ENCODE measurements around the gene SHC2.
A peak's percentile ranks its signal among the peaks of the same experiment; 100 is the strongest.
"Not testable (repeated sequence)": the region's sequence is repeated elsewhere in the genome, so short reads cannot be mapped to it uniquely, and the experiment has no call there.

The SHC2 gene

DNA sequence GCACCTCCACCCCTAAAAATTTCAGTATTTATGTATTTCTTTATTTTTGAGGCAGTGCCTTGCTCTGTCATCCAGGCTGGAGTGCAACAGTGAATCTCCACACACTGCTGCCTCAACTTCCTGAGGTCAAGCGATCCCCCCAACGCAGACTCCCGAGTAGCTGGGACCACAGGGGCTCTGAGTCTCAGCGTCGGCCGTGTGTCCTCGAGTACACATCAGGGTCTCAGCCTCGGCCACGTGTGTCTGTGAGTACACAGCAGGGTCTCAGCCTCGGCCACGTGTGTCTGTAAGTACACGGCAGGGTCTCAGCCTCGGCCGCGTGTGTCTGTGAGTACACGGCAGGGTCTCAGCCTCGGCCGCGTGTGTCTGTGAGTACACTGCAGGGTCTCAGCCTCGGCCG is 73.1 kb downstream of the SHC2 start:
- no peak for DNase-seq

DNA sequence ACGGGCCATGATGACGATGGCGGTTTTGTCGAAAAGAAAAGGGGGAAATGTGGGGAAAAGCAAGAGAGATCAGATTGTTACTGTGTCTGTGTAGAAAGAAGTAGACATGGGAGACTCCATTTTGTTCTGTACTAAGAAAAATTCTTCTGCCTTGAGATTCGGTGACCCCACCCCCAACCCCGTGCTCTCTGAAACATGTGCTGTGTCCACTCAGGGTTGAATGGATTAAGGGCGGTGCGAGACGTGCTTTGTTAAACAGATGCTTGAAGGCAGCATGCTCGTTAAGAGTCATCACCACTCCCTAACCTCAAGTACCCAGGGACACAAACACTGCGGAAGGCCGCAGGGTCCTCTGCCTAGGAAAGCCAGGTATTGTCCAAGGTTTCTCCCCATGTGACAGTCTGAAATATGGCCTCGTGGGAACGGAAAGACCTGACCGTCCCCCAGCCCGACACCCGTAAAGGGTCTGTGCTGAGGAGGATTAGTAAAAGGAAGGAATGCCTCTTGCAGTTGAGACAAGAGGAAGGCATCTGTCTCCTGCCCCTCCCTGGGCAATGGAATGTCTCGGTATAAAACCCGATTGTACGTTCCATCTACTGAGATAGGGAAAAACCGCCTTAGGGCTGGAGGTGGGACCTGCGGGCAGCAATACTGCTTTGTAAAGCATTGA is 74.1 kb downstream of the SHC2 start:
- not testable (repeated sequence) for DNase-seq

DNA sequence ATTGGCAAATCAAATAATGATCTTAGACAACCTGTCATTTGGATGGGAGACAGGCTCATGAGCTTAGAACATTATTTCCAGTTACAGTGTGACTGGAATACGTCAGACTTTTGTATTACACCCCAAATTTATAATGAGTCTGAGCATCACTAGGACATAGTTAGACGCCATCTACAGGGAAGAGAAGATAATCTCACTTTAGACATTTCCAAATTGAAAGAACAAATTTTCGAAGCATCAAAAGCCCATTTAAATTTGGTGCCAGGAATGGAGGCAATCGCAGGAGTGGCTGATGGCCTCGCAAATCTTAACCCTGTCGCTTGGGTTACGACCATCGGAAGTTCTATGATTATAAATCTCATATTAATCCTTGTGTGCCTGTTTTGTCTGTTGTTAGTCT is 74.6 kb downstream of the SHC2 start:
- not testable (repeated sequence) for DNase-seq

DNA sequence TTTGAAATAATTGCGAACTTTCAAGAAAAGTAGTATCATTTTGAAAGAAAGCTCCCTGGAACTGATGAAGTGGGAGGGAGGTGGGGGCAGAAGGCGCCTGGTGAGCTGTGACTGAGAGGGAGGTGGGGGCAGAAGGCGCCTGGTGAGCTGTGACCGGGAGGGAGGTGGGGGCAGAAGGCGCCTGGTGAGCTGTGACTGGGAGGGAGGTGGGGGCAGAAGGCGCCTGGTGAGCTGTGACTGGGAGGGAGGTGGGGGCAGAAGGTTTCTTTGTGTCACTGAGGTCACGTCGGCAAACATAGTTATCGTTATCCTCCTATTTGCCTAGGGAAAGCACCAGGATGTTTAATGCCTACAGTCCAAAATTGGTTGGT is 76.0 kb downstream of the SHC2 start:
- no peak for DNase-seq

DNA sequence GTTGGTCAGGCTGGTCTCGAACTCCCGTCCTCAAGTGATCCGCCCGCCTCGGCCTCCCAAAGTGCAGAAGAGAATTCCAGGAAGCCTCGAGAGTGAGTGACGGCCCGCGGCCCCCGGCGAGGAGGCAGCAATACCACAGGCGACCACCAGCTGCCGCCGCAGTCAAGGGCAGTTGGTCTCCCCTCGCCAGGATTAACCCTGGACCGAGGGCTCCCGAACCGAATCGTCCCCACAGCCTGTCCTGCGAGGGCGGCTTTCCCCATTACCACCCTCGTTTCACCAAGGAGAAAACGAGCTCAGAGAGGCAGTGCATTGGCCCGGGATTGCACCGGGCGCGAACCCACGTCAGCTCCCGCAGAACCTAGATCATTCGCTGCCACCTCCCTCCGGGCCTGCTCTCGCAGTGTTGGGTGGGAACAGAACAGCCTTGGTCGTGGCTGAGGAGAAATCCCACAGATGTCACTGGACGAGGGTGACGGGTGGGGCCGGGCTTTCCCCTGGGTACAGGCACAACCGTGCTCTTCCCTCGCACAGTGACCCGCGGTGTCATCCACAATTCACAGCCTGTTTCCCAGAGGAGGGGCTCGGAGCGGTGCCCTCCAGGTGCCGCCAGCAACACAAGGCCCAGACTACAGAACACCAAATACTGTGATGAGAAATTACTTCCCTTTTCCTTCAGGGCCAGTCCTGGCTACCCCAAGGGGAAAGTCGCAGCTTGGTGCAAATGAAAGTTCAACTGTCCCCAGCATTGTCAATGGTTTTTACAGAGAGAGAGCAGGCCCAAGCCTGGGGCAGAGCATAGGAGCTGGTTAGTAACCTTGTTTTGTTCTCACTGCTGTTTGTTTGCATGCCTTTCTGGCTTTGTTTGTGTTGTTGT is 76.7 kb downstream of the SHC2 start:
- no peak for DNase-seq

DNA sequence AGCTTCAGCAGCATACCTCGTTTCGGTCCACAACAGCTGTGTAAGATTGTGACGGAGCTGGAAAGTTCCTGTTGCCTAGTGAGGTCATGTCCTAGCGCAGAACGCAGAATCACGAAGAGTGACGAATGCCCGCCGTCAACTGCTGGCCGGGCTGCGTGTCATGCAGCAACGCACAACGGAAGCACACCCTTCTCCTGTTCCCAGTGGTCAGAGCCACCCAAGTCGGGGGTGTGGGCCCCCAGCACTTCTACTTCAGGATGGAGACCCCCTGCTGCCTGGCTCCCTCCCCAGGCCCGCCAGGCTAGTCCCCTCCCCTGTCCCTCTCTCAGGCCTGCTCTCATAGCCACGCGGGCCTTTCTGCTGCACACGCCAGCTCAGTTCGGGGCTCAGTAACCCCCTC is 77.8 kb downstream of the SHC2 start:
- DNase-seq: no peak

DNA sequence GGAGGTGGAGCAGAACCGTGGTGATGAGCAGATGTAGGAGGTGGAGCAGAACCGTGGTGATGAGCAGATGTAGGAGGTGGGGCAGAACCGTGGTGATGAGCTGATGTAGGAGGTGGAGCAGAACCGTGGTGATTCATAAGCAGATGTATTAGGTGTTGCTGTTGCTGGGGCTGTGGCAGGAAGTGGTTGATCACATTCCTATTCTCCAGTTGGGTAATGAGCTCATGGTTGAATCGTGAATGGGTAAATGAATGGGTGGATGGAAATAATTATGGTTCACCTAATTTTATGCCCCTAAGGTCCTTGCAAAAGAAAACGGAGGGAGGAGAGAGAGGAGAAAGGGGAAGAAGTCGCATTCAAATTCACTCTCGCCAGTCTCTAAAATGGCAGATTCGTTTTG is 78.3 kb downstream of the SHC2 start:
- DNase-seq: not testable (repeated sequence)

DNA sequence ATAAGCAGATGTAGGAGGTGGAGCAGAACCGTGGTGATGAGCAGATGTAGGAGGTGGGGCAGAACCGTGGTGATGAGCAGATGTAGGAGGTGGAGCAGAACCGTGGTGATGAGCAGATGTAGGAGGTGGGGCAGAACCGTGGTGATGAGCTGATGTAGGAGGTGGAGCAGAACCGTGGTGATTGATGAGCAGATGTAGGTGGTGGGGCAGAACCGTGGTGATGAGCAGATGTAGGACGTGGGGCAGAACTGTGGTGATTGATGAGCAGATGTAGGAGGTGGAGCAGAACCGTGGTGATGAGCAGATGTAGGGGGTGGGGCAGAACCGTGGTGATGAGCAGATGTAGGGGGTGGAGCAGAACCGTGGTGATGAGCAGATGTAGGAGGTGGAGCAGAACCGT is 78.9 kb downstream of the SHC2 start:
- DNase-seq: not testable (repeated sequence)

DNA sequence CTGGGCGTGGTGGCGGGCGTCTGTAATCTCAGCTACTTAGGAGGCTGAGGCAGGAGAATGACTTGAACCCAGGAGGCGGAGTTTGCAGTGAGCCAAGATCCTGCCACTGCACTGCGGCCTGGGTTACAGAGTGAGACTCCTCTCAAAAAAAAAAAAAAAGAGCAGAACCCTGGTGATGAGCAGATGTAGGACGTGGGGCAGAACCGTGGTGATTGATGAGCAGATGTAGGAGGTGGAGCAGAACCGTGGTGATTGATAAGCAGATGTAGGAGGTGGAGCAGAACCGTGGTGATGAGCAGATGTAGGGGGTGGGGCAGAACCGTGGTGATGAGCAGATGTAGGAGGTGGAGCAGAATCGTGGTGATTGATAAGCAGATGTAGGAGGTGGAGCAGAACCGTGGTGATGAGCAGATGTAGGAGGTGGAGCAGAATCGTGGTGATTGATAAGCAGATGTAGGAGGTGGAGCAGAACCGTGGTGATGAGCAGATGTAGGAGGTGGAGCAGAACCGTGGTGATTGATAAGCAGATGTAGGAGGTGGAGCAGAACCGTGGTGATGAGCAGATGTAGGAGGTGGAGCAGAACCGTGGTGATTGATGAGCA is 80.1 kb downstream of the SHC2 start:
- not testable (repeated sequence) for DNase-seq

DNA sequence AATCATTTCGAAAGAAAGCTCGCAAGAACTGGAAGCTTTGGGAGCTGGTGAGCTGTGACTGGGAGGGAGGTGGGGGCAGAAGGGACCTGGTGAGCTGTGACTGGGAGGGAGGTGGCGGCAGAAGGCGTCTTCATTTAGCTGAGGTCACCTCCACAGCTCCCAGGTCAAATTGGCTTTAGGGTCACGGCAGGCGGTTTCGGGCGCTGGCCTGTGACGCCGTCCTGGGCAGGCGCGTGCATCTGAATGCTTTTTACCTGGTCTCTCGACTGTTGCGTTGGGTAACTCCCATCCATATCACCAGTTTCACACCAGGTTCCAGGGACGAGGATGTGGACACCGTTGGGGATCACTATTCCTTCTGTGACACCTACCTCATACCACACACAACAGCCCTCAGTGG is 81.0 kb downstream of the SHC2 start:
- no peak for DNase-seq

DNA sequence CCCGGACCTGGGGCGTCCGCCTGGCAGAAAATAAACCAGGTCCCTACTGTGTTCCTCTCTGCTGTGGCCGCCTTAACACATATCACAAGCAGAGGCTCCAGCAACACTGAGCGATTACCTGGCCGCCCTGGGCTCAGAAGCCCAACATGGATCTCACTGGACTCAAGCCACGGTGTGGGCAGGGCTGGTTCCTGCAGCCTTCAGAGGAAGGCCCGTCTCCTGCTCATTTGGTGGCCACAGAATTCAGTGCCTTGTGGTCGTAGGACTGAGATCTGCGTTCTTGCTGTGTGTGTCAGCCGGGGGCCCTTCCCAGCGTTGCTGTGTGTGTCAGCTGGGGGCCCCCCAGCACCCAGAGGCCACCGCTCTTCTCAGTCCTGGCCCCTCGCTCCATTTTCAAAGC is 82.1 kb downstream of the SHC2 start:
- peak; percentile 6 for DNase-seq

DNA sequence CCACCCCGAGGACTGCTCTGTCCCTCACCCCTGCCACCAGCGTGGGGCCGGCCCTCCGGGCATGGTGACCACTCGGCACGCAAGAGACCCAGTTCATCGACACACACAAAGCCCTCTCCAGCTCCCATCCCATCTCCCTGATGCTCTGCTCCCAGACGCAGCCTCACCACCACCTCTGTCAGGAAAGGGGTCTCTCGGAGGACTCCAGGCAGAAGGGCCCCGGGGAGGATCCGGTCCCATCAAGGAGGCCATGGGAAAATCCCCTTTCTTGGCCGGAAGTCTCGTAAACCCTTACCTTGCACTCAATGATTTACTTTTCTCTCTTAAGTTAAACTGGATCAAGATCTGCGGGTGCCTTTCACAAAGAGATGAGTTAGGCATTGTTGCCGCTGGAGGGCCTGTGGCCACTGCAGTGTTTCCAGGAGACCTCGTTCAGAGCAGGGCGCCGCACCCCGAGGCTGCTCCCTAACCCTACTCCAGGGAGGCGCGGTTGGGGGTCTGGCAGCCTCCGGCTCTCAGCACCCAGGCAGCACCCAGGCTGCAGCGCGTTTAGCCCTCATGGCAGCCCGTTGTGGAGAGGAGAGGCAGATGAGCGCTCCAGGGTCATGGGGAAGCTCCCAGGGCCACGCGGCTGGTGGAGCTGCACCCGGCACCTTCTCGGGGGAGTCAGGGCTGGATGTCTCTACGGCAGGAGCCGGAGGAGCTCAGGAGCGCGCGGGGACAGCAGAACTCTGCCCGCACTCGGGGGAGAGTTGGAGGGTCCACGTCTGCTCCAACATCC is 82.8 kb downstream of the SHC2 start:
- DNase-seq: peak; percentile 12

DNA sequence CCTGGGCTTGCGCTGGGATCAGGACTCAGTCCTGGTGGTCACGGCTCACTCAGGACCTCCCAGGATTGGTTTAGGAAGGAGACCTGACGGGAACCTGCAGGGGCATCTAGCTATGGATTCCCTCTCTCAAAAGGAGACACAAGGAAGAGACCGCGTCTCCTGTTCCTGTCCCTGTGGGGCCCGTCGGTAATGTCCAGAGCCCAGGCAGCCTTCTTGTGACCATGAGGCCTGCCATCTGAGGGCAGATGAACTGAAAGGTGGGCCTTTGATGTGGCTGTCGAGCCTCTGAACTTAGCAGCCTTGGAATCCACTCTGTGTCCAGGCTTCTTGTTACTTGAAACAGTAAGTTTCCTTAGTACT is 84.7 kb downstream of the SHC2 start:
- peak; percentile 6 for DNase-seq

DNA sequence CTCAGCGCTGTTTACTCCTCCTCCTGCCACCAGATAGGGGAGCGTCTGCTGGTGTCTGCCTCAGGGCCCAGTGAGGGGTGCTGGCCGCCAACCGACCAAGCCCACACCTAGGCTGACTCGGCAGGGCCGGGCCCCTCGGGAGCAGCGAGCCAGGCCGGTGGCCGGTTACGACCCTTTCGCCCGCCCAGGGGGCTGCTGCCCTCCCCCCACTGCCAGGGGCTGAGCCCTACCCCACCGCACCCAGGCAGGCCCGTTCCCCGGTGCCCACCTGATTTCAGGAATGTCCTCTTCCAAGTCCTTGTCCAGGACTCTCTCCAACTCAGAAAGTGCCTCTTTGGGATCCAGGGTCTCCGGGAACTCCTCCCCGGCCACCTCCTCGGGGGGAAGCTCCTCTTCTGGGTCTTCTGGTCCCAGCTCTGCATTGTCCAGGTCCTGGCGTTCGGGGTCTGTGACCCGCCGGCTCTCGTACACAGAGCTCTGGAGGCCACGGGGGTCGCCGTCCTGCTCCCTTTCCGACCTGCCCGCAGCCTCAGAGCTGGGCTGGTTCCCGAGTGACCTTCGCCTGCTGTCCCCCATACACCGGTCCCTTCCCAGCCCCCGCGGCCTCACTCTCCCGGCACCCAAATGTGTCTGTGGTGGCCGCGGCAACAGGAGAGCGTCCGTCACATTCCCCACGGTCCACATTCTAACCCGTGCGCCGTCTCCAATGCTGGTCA is 85.3 kb downstream of the SHC2 start:
- DNase-seq: peak; percentile 13

DNA sequence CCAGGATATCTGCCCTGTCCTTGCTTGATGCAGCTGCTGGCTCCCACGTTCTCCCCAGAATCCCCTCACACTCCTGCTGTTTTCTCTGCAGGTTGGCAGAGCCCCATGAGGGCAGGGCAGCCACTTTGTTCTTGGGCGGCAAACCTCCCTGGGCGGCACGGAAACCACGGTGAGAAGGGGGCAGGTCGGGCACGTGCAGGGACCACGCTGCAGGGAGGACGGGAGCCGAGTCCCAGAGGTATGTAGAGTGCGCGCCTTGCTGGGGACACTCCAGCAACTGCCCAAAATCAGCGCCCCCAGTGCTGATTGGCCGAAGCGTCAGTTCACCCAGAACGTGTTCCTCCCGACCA is 86.0 kb downstream of the SHC2 start:
- peak; percentile 14 for DNase-seq

DNA sequence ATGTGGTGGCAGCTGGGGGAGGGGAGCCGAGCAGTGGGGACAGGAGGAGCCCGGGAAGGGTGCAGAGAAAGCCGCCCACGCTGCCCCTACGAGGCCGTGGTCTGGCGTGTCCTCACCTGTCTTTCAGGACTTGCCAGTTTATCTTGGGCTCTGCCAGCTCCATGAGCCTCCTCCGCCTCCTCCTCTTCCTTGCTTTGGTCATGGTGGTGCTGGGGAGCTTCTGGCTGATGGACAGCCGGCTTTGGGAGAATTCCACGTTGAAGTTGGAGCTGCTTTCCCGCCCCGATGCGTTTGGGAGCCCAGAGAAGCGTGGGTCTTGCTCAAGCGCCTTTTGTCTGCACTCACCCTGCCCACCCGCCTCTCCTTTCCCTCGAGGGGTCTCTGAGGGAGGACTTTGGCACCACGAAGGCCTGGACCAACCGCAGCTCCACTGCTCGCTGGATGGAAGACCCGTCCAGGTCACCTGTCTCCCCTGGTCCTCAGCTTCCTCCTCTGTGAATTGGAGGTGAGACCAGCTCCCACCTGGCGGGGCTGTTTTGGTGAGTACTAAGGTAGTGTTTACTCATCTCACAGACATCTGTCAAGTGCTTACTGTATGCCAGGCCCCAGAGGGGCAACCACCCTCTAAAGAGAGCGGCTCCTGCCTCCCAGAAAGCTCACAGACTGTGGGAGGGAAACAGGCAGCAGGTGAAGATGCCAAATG is 86.5 kb downstream of the SHC2 start:
- DNase-seq: peak; percentile 11

DNA sequence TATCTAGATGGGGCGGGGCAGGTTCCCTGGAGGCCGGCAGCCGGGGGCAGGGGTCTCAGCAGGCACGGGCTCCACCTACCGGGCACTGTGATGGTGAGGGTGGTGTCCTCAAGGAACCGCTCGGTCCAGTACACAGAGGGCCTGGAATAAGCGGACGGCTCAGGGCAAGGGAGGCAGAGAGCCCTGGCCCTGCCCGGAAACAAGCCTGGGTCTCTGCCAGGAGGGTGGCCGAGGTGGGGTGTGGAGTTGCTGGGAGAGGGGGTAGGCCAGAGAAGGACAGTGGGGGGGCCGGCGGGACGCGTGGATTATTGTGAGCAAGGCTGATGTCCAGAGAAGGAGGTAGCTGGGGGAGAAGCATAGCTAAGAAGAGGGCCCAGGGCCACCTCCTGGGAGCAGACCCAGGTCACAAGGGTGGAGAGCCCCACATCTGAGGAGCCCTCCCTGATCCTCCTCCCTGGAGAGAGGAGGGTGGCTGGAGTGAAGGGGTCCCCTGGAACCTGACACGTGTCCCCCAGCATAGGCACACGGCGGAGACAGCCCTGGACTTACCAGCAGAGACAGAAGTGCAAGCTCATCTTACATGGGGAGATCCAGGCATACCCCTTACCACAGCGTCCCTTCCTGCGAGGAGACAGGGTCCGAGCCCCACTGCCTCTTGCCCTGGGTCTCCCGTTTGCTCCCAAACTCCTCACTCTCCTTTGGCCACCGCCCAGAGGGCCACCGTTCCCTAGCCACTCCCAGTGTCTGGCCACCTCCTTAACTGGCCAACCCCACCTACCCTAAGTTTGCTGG is 87.2 kb downstream of the SHC2 start:
- DNase-seq: no peak

DNA sequence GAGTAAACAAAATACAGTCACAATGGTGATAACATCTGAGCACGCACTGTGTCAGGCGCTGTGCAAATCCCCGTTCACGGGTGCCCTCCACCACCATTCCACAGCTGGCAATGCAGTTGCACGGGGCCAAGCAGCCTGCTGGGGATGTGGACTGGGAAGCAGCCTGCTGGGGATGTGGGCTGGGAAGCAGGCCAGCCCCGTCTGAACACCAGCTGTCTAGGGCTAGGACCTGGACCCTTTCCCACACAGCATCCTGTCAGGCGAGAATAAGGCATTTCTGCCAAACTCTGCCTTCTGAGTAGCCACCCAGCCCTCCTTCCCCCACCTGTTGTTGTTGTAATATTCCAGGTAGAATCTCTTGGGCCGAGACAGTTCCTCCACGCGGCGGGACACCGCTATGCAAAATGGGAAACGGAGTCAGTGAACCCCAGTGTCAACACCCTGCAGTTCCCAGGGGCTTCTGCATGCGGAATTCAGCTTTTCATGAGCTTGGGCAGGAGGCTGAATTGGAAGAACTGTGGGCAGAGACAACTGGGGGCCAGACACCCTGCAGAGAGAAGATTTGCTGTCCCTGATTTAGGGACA is 88.4 kb downstream of the SHC2 start:
- peak; percentile 87 for DNase-seq

DNA sequence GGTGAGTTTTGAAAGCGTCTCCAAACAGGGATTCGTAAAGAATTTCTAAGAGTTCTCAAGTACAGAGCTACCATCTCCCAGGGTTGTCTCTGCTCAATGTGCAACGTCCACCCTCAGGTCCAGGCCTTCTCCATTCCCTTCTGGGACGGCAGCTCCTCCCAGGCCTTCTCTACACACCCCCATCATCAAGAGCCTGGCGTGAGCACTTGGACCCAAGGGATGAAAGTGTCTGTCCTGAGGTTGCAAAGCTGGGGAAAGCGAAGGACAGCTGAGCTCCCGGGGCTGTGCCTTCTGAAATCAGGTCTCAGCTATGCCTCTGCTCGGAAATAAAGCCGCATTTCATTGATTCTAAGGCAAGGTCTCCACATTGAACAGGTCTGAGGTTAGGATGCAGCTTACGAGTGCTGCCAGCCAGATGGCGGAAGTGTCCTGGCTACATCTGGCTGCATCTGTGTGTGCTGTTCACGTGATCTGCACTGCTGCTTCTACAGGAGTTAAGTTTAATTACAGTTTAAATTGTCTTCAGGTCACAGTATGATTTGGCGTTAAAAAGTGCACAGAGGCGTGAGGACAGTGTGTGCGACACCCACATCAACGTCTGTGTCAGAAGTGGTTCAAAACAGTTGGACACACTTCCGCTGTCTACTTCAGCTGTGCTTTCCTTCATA is 89.2 kb downstream of the SHC2 start:
- DNase-seq: no peak

DNA sequence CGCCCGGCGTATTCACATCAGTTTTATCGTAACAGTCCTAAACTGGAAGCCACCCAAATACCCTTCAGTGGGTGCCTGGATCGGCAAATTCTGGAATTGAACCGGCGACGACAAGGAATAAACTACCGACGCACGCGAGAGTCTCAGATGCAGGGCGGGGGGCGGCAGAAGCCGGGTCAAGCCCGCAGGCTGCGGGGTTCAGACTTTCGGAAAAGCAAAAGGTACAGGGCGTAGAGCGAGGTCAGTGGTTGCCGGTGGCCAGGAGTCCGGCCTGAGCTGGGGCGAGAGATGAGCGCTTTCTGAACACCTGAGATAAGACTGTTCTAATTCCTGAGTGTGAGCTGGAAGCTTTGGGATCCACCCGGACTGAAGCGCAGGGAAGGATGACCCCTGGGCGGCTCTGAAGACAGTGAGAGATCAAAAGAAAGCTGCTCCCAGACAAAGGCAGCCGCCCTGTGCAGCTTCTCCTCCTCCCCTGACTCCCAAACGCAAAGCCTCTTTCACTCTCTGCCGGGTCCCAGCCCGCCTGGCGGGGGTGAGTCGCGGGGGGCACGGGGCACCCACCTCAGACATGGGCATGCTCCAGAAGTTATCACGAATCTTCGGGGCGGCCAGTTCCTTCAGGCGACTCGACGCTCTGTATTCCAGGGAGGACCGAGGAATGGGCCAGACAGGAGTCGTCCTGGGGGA is 90.0 kb downstream of the SHC2 start:
- no peak for DNase-seq
